GM21367 (cell line): ENCODE data around the gene LINS1.
A peak's percentile ranks its signal among the peaks of the same experiment; 100 is the strongest.
"Not testable (repeated sequence)": the region's sequence is repeated elsewhere in the genome, so short reads cannot be mapped to it uniquely, and the experiment has no call there.

Experiments used
- ATAC-seq: cut with Tn5 transposase; IDR thresholded peaks from one replicate; pipeline ENCODE4 v1.9.1; 2021; ENCODE audit not compliant: unreplicated experiment

The LINS1 gene

GRCh38 chr15:100602823-100603393, 924 bp upstream of the LINS1 start:
- ATAC-seq, result peak; percentile 38

- no peak for ATAC-seq
Measured at GRCh38 chr15:100601617-100602063, 344 bp downstream of the LINS1 start.

- ATAC-seq, result no peak
Measured at GRCh38 chr15:100601163-100601562, 821 bp downstream of the LINS1 start.

- ATAC-seq, result no peak
Measured at GRCh38 chr15:100598655-100599054, 3.3 kb downstream of the LINS1 start.

GRCh38 chr15:100597862-100598261, 4.1 kb downstream of the LINS1 start:
- ATAC-seq, result no peak

- ATAC-seq, result peak; percentile 75
Measured at GRCh38 chr15:100596792-100597191, 5.2 kb downstream of the LINS1 start.

GRCh38 chr15:100595964-100596363, 6.0 kb downstream of the LINS1 start:
- ATAC-seq, result no peak

GRCh38 chr15:100593431-100593830, 8.6 kb downstream of the LINS1 start:
- no peak for ATAC-seq

GRCh38 chr15:100592898-100593297, 9.1 kb downstream of the LINS1 start:
- no peak for ATAC-seq

GRCh38 chr15:100591835-100592234, 10.1 kb downstream of the LINS1 start:
- no peak for ATAC-seq

GRCh38 chr15:100591163-100591562, 10.8 kb downstream of the LINS1 start:
- not testable (repeated sequence) for ATAC-seq

- ATAC-seq, result no peak
Measured at GRCh38 chr15:100588638-100589242, 13.2 kb downstream of the LINS1 start.

GRCh38 chr15:100580414-100580813, 21.6 kb downstream of the LINS1 start:
- no peak for ATAC-seq

- no peak for ATAC-seq
Measured at GRCh38 chr15:100573526-100573925, 28.5 kb downstream of the LINS1 start.

- ATAC-seq, result no peak
Measured at GRCh38 chr15:100572362-100572983, 29.5 kb downstream of the LINS1 start.

GRCh38 chr15:100571592-100572167, 30.3 kb downstream of the LINS1 start:
- ATAC-seq, result no peak

- peak; percentile 92 for ATAC-seq
Measured at GRCh38 chr15:100570735-100571313, 31.2 kb downstream of the LINS1 start.

- no peak for ATAC-seq
Measured at GRCh38 chr15:100570275-100570674, 31.7 kb downstream of the LINS1 start.

GRCh38 chr15:100569391-100569790, 32.6 kb downstream of the LINS1 start:
- ATAC-seq, result no peak

- ATAC-seq, result no peak
Measured at GRCh38 chr15:100566850-100567628, 34.9 kb downstream of the LINS1 start.

GRCh38 chr15:100565591-100565990, 36.4 kb downstream of the LINS1 start:
- no peak for ATAC-seq
